A673 (cell line): ENCODE data around the gene CRIP1. TPM values are rescaled to one million over a fixed set of nuclear protein-coding genes. Genes with fewer than 3 reads are reported as not detected.

Experiments
- BruUV-seq: library from RNA; stranded (reverse); fragments of 400-500 nt; replicated peaks from 2 replicates; lab custom pipeline; 2021; lab: Mats Ljungman, UMichigan
- CTCF ChIA-PET: fragments of 300-600 bp; sonication (Branson Sonifier 250); formaldehyde crosslinking; loops from one replicate; lab custom pipeline; 2022; ENCODE audit warnings: antibody characterized with exemption; lab: Charles Lee
- POLR2A ChIA-PET: fragments of 300-600 bp; sonication (Branson Sonifier 250); formaldehyde crosslinking; loops from one replicate; lab custom pipeline; 2022; ENCODE audit warnings: antibody characterized with exemption; ENCODE audit not compliant: low non-redundant PET; lab: Charles Lee
- DNase-seq: peaks from one replicate; pipeline ENCODE4 v3.0.0-alpha.2; 2015; ENCODE audit warnings: low spot score
- H3K27ac ChIP-seq: fragments of 200-600 bp; sonication (generic); 2 replicates; pipeline ENCODE4 v1.5.1; 2016; ENCODE audit warnings: mixed run types, low read depth, mild to moderate bottlenecking, mixed read lengths, antibody characterized with exemption, low read length; ENCODE audit not compliant: poor library complexity, severe bottlenecking
- H3K27me3 ChIP-seq: fragments of 200-600 bp; sonication (generic); replicated peaks from 2 replicates; pipeline ENCODE4 v1.6.1; 2017; ENCODE audit warnings: mixed run types, low read depth, mild to moderate bottlenecking, mixed read lengths, antibody characterized with exemption, low read length; ENCODE audit not compliant: insufficient read depth, poor library complexity
- H3K36me3 ChIP-seq: fragments of 200-600 bp; sonication (generic); 2 replicates; pipeline ENCODE4 v1.6.1; 2016; ENCODE audit warnings: mixed run types, mild to moderate bottlenecking, mixed read lengths, antibody characterized with exemption, low read length; ENCODE audit not compliant: insufficient read depth, poor library complexity, severe bottlenecking
- H3K4me1 ChIP-seq: fragments of 200-600 bp; sonication (generic); 2 replicates; pipeline ENCODE4 v1.6.1; 2017; ENCODE audit warnings: mixed run types, mild to moderate bottlenecking, mixed read lengths, antibody characterized with exemption, low read length; ENCODE audit not compliant: insufficient read depth, poor library complexity, severe bottlenecking
- H3K4me3 ChIP-seq: fragments of 200-600 bp; sonication (generic); 2 replicates; pipeline ENCODE4 v1.5.1; 2016; ENCODE audit warnings: low read depth, mixed run types, mild to moderate bottlenecking, mixed read lengths, low read length; ENCODE audit not compliant: poor library complexity, severe bottlenecking
- H3K9me3 ChIP-seq: fragments of 200-600 bp; sonication (generic); 2 replicates; pipeline ENCODE4 v1.6.1; 2016; ENCODE audit warnings: mixed run types, low read depth, mild to moderate bottlenecking, mixed read lengths, antibody characterized with exemption, low read length; ENCODE audit not compliant: poor library complexity, severe bottlenecking
- CTCF ChIP-seq: fragments of 300-800, 200-600 bp; sonication (generic); conservative IDR thresholded peaks from 2 replicates; pipeline ENCODE4 v1.5.1; 2017; ENCODE audit warnings: low read depth, mild to moderate bottlenecking, antibody characterized with exemption, low read length, moderate library complexity, mixed read lengths
- EZH2 ChIP-seq: fragments of 200-600 bp; sonication (generic); IDR thresholded peaks from 2 replicates; pipeline ENCODE4 v1.6.1; 2017; ENCODE audit warnings: borderline replicate concordance, low read depth, mild to moderate bottlenecking, mixed read lengths, antibody characterized with exemption, low read length; ENCODE audit not compliant: poor library complexity, severe bottlenecking
- intact Hi-C: fragments of 100-400 bp; cut with micrococcal nuclease; formaldehyde crosslinking; loops from one replicate; pipeline ENCODE4 v1.10.0; 2022; ENCODE audit not compliant: unreplicated experiment
- total RNA-seq: library from RNA; stranded (reverse); gene quantifications from 2 replicates; pipeline ENCODE4 v1.2.3, GENCODE V29; 2021

Gene CRIP1
- total RNA-seq, 1 experiment from 2014 or later, result 47.7 TPM

- Histone ChIP-seq H3K9me3 (no peaks in the 10 kb centered on the region), H3K27me3 (peaks cover under 1% of the 10 kb centered on the region), H3K27ac (no peak overlapping the region), H3K4me1 (no peaks in the 10 kb centered on the region), H3K36me3 (no peaks in the 10 kb centered on the region), H3K4me3 (no peak overlapping the region)
- intact Hi-C loops, result no loop called here
- no TSS peak for BruUV-seq
- ChIA-PET CTCF (no interaction called here), POLR2A (no interaction called here)
- no peak for DNase-seq
- TF ChIP-seq CTCF (no peak), EZH2 (no peak)
These were observed 30.4 kb downstream of the CRIP1 start for GRCh38 chr14:105517096-105517495.

DNA sequence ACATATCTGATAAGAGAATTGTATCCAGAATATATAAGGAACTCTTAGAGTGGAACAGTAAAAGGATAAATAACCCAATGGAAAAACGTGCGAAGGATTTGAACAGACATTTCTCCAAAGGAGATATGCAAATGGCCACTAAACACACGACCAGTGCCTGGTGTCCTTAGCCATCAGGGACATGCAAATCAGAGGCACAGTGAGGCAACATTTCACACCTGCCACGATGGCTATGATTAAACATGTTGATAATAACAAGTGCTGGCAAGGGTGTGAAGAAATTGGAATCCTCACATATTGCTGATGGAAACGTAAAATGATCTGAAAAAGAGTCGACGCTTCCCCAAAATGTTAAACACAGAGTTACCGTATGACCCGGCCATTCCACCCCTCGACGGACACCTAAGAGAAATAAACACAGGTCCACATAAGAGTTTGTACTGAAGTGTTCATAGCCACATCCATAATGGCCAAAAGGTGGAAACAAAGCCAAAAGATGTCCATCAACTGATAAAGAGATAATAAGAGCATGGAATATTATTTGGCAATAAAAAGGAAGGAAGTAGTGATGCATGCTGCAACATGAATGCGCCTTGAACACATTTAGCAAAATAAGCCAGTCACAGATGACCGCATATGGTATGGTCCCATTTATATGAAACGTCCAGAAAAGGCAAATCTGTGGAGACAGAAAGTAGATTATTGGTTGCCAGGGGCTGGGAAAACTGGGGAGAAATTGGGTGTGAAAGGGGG is 33.4 kb downstream of the CRIP1 start:
- BruUV-seq, result no TSS peak
- CTCF ChIA-PET, result no interaction called here
- H3K4me1 ChIP-seq, result no peaks in the 10 kb centered on the region
- no peaks in the 10 kb centered on the region for H3K27me3 ChIP-seq
- H3K9me3 ChIP-seq, result no peaks in the 10 kb centered on the region
- POLR2A ChIA-PET, result no interaction called here
- no peak for TF ChIP-seq CTCF
- no peak for TF ChIP-seq EZH2
- no peaks in the 10 kb centered on the region for H3K36me3 ChIP-seq
- H3K4me3 ChIP-seq, result no peak overlapping the region
- intact Hi-C loops, result no loop called here
- H3K27ac ChIP-seq, result no peak overlapping the region
- DNase-seq, result no peak

DNA sequence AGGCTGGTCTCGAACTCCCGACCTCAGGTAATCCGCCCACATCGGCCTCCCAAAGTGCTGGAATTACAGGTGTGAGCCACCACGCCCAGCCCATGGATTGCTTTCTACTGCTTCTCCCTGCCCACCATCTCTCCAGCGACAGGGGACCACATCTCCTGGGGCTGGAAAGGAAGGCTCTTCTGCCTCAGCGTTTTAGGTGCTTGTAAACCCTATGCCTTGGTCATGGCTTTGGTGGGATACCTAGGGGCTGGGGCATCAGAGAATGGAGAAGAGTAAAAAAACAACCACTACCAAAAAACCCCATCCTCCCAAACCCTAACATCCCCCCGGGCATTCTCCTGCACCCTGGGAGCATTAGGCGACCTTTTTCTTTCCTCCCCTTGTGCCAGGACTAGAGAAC is 38.6 kb downstream of the CRIP1 start:
- ChIA-PET POLR2A (no interaction called here), CTCF (no interaction called here)
- H3K27ac ChIP-seq, result no peak overlapping the region
- no peak overlapping the region for H3K4me3 ChIP-seq
- DNase-seq, result no peak
- TF ChIP-seq EZH2 (no peak), CTCF (no peak)
- intact Hi-C loops, result loop anchor here (5.0 kb wide), 1 partner anchor 153 kb away; no protein-coding TSS in a partner anchor
- BruUV-seq, result no TSS peak
- no peaks in the 10 kb centered on the region for H3K36me3 ChIP-seq
- H3K27me3 ChIP-seq, result no peaks in the 10 kb centered on the region
- H3K4me1 ChIP-seq, result peaks cover 15% of the 10 kb centered on the region
- no peaks in the 10 kb centered on the region for H3K9me3 ChIP-seq
